HCT116 (cell line): ENCODE data around the gene CSTPP1. TPM values are rescaled to one million over a fixed set of nuclear protein-coding genes. Genes with fewer than 3 reads are reported as not detected.

Experiments used
- ATAC-seq: fragments of 200-7000 bp; cut with Tn5 transposase; 2 replicates; pipeline ENCODE4 v1.9.1; 2020; ENCODE audit warnings: mild to moderate bottlenecking, moderate library complexity
- BruUV-seq: library from RNA; stranded (reverse); fragments of 400-500 nt; replicated peaks from 2 replicates; lab custom pipeline; 2021; lab: Mats Ljungman, UMichigan
- CTCF ChIA-PET: fragments of 300-600 bp; sonication (Branson Sonifier 250); formaldehyde crosslinking; loops from one replicate; lab custom pipeline; 2021; ENCODE audit warnings: antibody characterized with exemption; lab: Charles Lee
- POLR2A ChIA-PET: fragments of 300-600, 350-600 bp; sonication (Branson Sonifier 250); formaldehyde crosslinking; loops from one replicate; lab custom pipeline; 2021; ENCODE audit warnings: antibody characterized with exemption; lab: Charles Lee
- RAD21 ChIA-PET, 2 experiments: fragments of 300-600 bp; sonication (Branson Sonifier 250); formaldehyde crosslinking; loops; one replicate each; lab custom pipeline; 2023; ENCODE audit warnings: low total read pairs in 2 of 2; ENCODE audit not compliant: uncharacterized antibody in 2 of 2, unreplicated experiment in 2 of 2, low non-redundant PET in 1 of 2; lab: Charles Lee
- DNase-seq: peaks from one replicate; pipeline ENCODE4 v3.0.0-alpha.2; 2010; ENCODE audit warnings: low read depth, low spot score
- H2AFZ ChIP-seq: fragments of 200-600 bp; shearing (Covaris generic), sonication (generic); 2 replicates; pipeline ENCODE4 v1.6.1; 2017; ENCODE audit warnings: low read depth, mixed run types, mixed read lengths, antibody characterized with exemption, low read length; ENCODE audit not compliant: poor library complexity, severe bottlenecking
- H3K27ac ChIP-seq: 2 replicates; pipeline ENCODE4 v1.5.1; 2012; ENCODE audit warnings: low read depth, low read length
- H3K27me3 ChIP-seq: fragments of 200-600 bp; sonication (generic); 2 replicates; pipeline ENCODE4 v1.6.1; 2016; ENCODE audit warnings: mixed run types, low read length, mixed read lengths; ENCODE audit not compliant: insufficient read depth
- H3K36me3 ChIP-seq, 2 experiments: fragments of 200-500 bp in 1 of 2; fragments of 200-600 bp in 1 of 2; sonication (Bioruptor generic) in 1 of 2; sonication (generic) in 1 of 2; 2 replicates each; pipeline versions ENCODE4 v1.5.1 to v1.6.1; 2014 to 2016; ENCODE audit warnings: low read length in 2 of 2, inconsistent platforms in 1 of 2, mixed read lengths in 1 of 2, mixed run types in 1 of 2; ENCODE audit not compliant: insufficient read depth in 2 of 2, control insufficient read depth in 1 of 2
- H3K4me1 ChIP-seq, 2 experiments: fragments of 200-600 bp in 1 of 2; sonication (generic) in 1 of 2; 2 replicates each; pipeline versions ENCODE4 v1.5.1 to v1.6.1; 2012 to 2017; ENCODE audit warnings: low read length in 2 of 2, inconsistent platforms in 1 of 2, mild to moderate bottlenecking in 1 of 2, mixed read lengths in 1 of 2, mixed run types in 1 of 2, moderate library complexity in 1 of 2; ENCODE audit not compliant: insufficient read depth in 2 of 2, control insufficient read depth in 1 of 2
- H3K4me2 ChIP-seq: fragments of 200-600 bp; sonication (generic); 2 replicates; pipeline ENCODE4 v1.6.1; 2017; ENCODE audit warnings: mixed run types, low read length, mixed read lengths
- H3K4me3 ChIP-seq, 2 experiments: fragments of 200-600 bp in 1 of 2; sonication (generic) in 1 of 2; replicated peaks in 1 of 2; 2 replicates each; pipeline ENCODE4 v1.5.1; 2011 to 2016; ENCODE audit warnings: low read length in 2 of 2, control low read depth in 1 of 2, low read depth in 1 of 2, mild to moderate bottlenecking in 1 of 2, mixed read lengths in 1 of 2, mixed run types in 1 of 2
- H3K79me2 ChIP-seq: fragments of 200-600 bp; sonication (generic); 2 replicates; pipeline ENCODE4 v1.6.1; 2017; ENCODE audit warnings: mild to moderate bottlenecking, mixed run types, low read length, moderate library complexity, mixed read lengths; ENCODE audit not compliant: insufficient read depth
- H3K9ac ChIP-seq: fragments of 200-600 bp; sonication (generic); 2 replicates; pipeline ENCODE4 v1.6.1; 2016; ENCODE audit warnings: low read length, mixed read lengths
- H3K9me2 ChIP-seq: fragments of 200-600 bp; sonication (generic), shearing (Covaris generic); 2 replicates; pipeline ENCODE4 v1.6.1; 2017; ENCODE audit warnings: mixed run types, mild to moderate bottlenecking, moderate library complexity; ENCODE audit not compliant: insufficient read depth
- H3K9me3 ChIP-seq, 2 experiments: fragments of 200-500 bp in 1 of 2; fragments of 200-600 bp in 1 of 2; sonication (Bioruptor generic) in 1 of 2; sonication (generic) in 1 of 2; 2 replicates each; pipeline ENCODE4 v1.6.1; 2014 to 2017; ENCODE audit warnings: low read length in 2 of 2, mixed read lengths in 2 of 2, inconsistent platforms in 1 of 2, low read depth in 1 of 2, mild to moderate bottlenecking in 1 of 2, mixed run types in 1 of 2, moderate library complexity in 1 of 2; ENCODE audit not compliant: control insufficient read depth in 1 of 2, insufficient read depth in 1 of 2
- H4K20me1 ChIP-seq: fragments of 200-600 bp; sonication (generic), shearing (Covaris generic); 2 replicates; pipeline ENCODE4 v1.6.1; 2017; ENCODE audit warnings: mixed run types, mild to moderate bottlenecking, moderate library complexity; ENCODE audit not compliant: insufficient read depth
- CTCF ChIP-seq, 3 experiments: fragments of 200-600 bp in 1 of 3; sonication (generic) in 1 of 3; IDR thresholded peaks in 2 of 3; conservative IDR thresholded peaks in 1 of 3; 2 replicates each; pipeline ENCODE4 v1.5.1; 2012 to 2017; ENCODE audit warnings: low read depth in 2 of 3, low read length in 2 of 3, antibody characterized with exemption in 1 of 3, borderline replicate concordance in 1 of 3, control low read depth in 1 of 3, mild to moderate bottlenecking in 1 of 3, mixed read lengths in 1 of 3, mixed run types in 1 of 3, moderate library complexity in 1 of 3; ENCODE audit not compliant: insufficient read depth in 1 of 3
- EGR1 ChIP-seq: IDR thresholded peaks from 2 replicates; pipeline ENCODE4 v1.6.1; 2012; ENCODE audit warnings: low read depth
- ELF1 ChIP-seq: IDR thresholded peaks from 2 replicates; pipeline ENCODE4 v1.6.1; 2012; ENCODE audit warnings: low read depth, borderline replicate concordance
- EZH2phosphoT487 ChIP-seq: fragments of 200-600 bp; IDR thresholded peaks from 2 replicates; pipeline ENCODE4 v1.6.1; 2018; ENCODE audit warnings: antibody characterized with exemption, borderline replicate concordance
- JUND ChIP-seq: IDR thresholded peaks from 2 replicates; pipeline ENCODE4 v1.6.1; 2012
- REST ChIP-seq: IDR thresholded peaks from 2 replicates; pipeline ENCODE4 v1.6.1; 2012; ENCODE audit warnings: low read depth
- TCF7L2 ChIP-seq: IDR thresholded peaks from 2 replicates; pipeline ENCODE4 v1.7.0; 2011; ENCODE audit warnings: borderline replicate concordance, inconsistent platforms; ENCODE audit not compliant: insufficient read depth, insufficient read length; ENCODE audit errors: extremely low read depth
- YY1 ChIP-seq: IDR thresholded peaks from 2 replicates; pipeline ENCODE4 v1.6.1; 2011; ENCODE audit warnings: low read length, low read depth, moderate library complexity, mild to moderate bottlenecking; ENCODE audit not compliant: insufficient replicate concordance; ENCODE audit errors: extremely low read depth
- ZBTB33 ChIP-seq: IDR thresholded peaks from 2 replicates; pipeline ENCODE4 v1.6.1; 2011; ENCODE audit warnings: mild to moderate bottlenecking, low read length, moderate library complexity; ENCODE audit not compliant: insufficient replicate concordance; ENCODE audit errors: extremely low read depth
- ZFX ChIP-seq: fragments of 450-650 bp; IDR thresholded peaks from 2 replicates; pipeline ENCODE4 v1.6.1; 2017
- ZNF274 ChIP-seq: fragments of 200-500 bp; sonication (Bioruptor generic); IDR thresholded peaks from 2 replicates; pipeline ENCODE4 v1.6.1; 2014; ENCODE audit warnings: mild to moderate bottlenecking, low read depth, low read length, inconsistent platforms
- intact Hi-C: fragments of 100-400 bp; cut with micrococcal nuclease; formaldehyde crosslinking; loops from 2 replicates; pipeline ENCODE4 v1.10.0; 2022
- total RNA-seq: library from RNA; stranded (reverse); gene quantifications from one replicate; pipeline ENCODE4 v1.2.1, GENCODE V29; 2021; ENCODE audit not compliant: unreplicated experiment

CSTPP1 gene
- total RNA-seq, 1 experiment from 2014 or later = 24.7 TPM

- H3K9me3 ChIP-seq = no peaks in the 10 kb centered on the region
- POLR2A ChIA-PET = no interaction called here
- no TSS peak for BruUV-seq
Observed at GRCh38 chr11:47121056-47121455, 184.5 kb downstream of the CSTPP1 start.

More at GRCh38 chr11:47121056-47121455, 184.5 kb downstream of the CSTPP1 start:
- Histone ChIP-seq H3K9me2 (no peaks in the 10 kb centered on the region), H3K27ac (no peak overlapping the region), H3K79me2 (no peaks in the 10 kb centered on the region), H3K27me3 (no peaks in the 10 kb centered on the region), H4K20me1 (no peaks in the 10 kb centered on the region), H3K9ac (no peak overlapping the region), H3K4me1 (peaks cover 0 to 7% of the 10 kb centered on the region in 2 experiments; a peak in 1 of 4 replicates), H3K4me3 (no peak overlapping the region), H3K4me2 (no peak overlapping the region), H3K36me3 (no peaks in the 10 kb centered on the region), H2AFZ (no peak overlapping the region)
- ChIA-PET RAD21 (no interaction called here), CTCF (interaction anchor here (0.6 kb wide), 1 partner anchor 205 kb away, joined by 3 read pairs; no protein-coding TSS in a partner anchor)
- no peak for ATAC-seq
- no peak for TF ChIP-seq EGR1
- TF ChIP-seq JUND = no peak
- TF ChIP-seq CTCF (IDR thresholded peaks at IDR 0.05 in 2 of 3, conservative IDR thresholded peaks at IDR 0.05 in 1 of 3; ENCODE audit: borderline replicate concordance in 1 of 3, insufficient read depth in 1 of 3, low read depth in 2 of 3, low read length in 2 of 3) = no peak
- no peak for TF ChIP-seq YY1
- TF ChIP-seq REST = no peak
- TF ChIP-seq ELF1 = no peak
- TF ChIP-seq TCF7L2 = no peak
- TF ChIP-seq ZBTB33 = no peak
- no peak for TF ChIP-seq EZH2phosphoT487
- TF ChIP-seq ZNF274 = no peak
- no peak for TF ChIP-seq ZFX
- intact Hi-C loops = no loop called here
- DNase-seq = no peak
